PC-3 (cell line): ENCODE results near the gene RAB11FIP4. TPM values are rescaled to one million over a fixed set of nuclear protein-coding genes. Genes with fewer than 3 reads are reported as not detected.

Experiments used
- ATAC-seq: fragments of 200-7000 bp; cut with Tn5 transposase; 2 replicates; pipeline ENCODE4 v1.9.1; 2020; ENCODE audit warnings: mild to moderate bottlenecking, moderate library complexity
- BruUV-seq: library from RNA; stranded (reverse); fragments of 400-500 nt; replicated peaks from 2 replicates; lab custom pipeline; 2021; lab: Mats Ljungman, UMichigan
- CTCF ChIA-PET: fragments of 300-600 bp; sonication (Branson Sonifier 250); formaldehyde crosslinking; loops from one replicate; lab custom pipeline; 2022; ENCODE audit warnings: antibody characterized with exemption; lab: Charles Lee
- POLR2A ChIA-PET: fragments of 300-600 bp; sonication (Branson Sonifier 250); formaldehyde crosslinking; loops from one replicate; lab custom pipeline; 2022; ENCODE audit warnings: antibody characterized with exemption; ENCODE audit not compliant: unreplicated experiment; lab: Charles Lee
- DNase-seq: peaks from one replicate; pipeline ENCODE4 v3.0.0-alpha.2; 2015
- H2AFZ ChIP-seq: fragments of 300-600 bp; sonication (generic); 2 replicates; pipeline ENCODE4 v1.6.0; 2016; ENCODE audit warnings: antibody characterized with exemption, low read length
- H3F3A ChIP-seq: fragments of 300-600 bp; sonication (generic); one replicate; pipeline ENCODE4 v1.6.0; 2017; ENCODE audit warnings: antibody characterized with exemption, low read length, control low read depth, mild to moderate bottlenecking; ENCODE audit not compliant: unreplicated experiment
- H3K27ac ChIP-seq: fragments of 300-600 bp; sonication (generic); 2 replicates; pipeline ENCODE4 v1.5.1; 2016; ENCODE audit warnings: mild to moderate bottlenecking, low read length
- H3K27me3 ChIP-seq: fragments of 300-600 bp; sonication (generic); 2 replicates; pipeline ENCODE4 v1.6.1; 2016; ENCODE audit warnings: low read length, mixed read lengths
- H3K36me3 ChIP-seq: fragments of 300-600 bp; sonication (generic); 2 replicates; pipeline ENCODE4 v1.6.1; 2016; ENCODE audit warnings: low read depth, mixed run types, low read length, mixed read lengths
- H3K4me1 ChIP-seq: fragments of 300-600 bp; sonication (generic); 2 replicates; pipeline ENCODE4 v1.5.1; 2016; ENCODE audit warnings: low read length; ENCODE audit not compliant: insufficient read depth
- H3K4me2 ChIP-seq: fragments of 300-600 bp; sonication (generic); 2 replicates; pipeline ENCODE4 v1.6.0; 2016; ENCODE audit warnings: low read length
- H3K4me3 ChIP-seq: fragments of 300-600 bp; sonication (generic); 2 replicates; pipeline ENCODE4 v1.5.1; 2016; ENCODE audit warnings: mild to moderate bottlenecking, low read length, mixed read lengths
- H3K79me2 ChIP-seq: fragments of 300-600 bp; sonication (generic); 2 replicates; pipeline ENCODE4 v1.6.1; 2017; ENCODE audit warnings: low read length, mixed read lengths
- H3K9ac ChIP-seq: fragments of 300-600 bp; sonication (generic); 2 replicates; pipeline ENCODE4 v1.6.0; 2016; ENCODE audit warnings: mild to moderate bottlenecking, low read length
- H3K9me2 ChIP-seq: fragments of 300-600 bp; sonication (generic); replicated peaks from 2 replicates; pipeline ENCODE4 v1.6.1; 2016; ENCODE audit warnings: mixed run types, low read length, mixed read lengths
- H3K9me3 ChIP-seq: fragments of 300-600 bp; sonication (generic); 2 replicates; pipeline ENCODE4 v1.6.1; 2016; ENCODE audit warnings: low read length, mixed read lengths
- H4K20me1 ChIP-seq: fragments of 300-600 bp; sonication (generic); 2 replicates; pipeline ENCODE4 v1.6.1; 2016; ENCODE audit warnings: low read length, mixed read lengths
- EZH2 ChIP-seq: fragments of 300-600 bp; sonication (generic); IDR thresholded peaks from one replicate; pipeline ENCODE4 v1.6.1; 2017; ENCODE audit warnings: antibody characterized with exemption, mild to moderate bottlenecking, low read length; ENCODE audit not compliant: unreplicated experiment
- EZH2phosphoT487 ChIP-seq: fragments of 300-600 bp; sonication (generic); IDR thresholded peaks from 2 replicates; pipeline ENCODE4 v1.6.1; 2018; ENCODE audit warnings: mild to moderate bottlenecking, antibody characterized with exemption, low read length, borderline replicate concordance
- intact Hi-C: fragments of 100-400 bp; cut with micrococcal nuclease; formaldehyde crosslinking; loops from 2 replicates; pipeline ENCODE4 v1.9.0; 2023
- total RNA-seq: library from RNA; depleted of rRNA; stranded (reverse); fragments of >200 nt; gene quantifications from 2 replicates; pipeline ENCODE4 v1.2.3, GENCODE V29; 2014
- TF ChIP-seq, protein P1 (sequence below): fragments of 300-600 bp; sonication (generic); conservative IDR thresholded peaks from 2 replicates; pipeline ENCODE4 v1.5.1; 2017; ENCODE audit warnings: antibody characterized with exemption, low read depth, mild to moderate bottlenecking, low read length

Gene RAB11FIP4
- total RNA-seq, 1 experiment from 2014 or later = 4.2 TPM

DNA sequence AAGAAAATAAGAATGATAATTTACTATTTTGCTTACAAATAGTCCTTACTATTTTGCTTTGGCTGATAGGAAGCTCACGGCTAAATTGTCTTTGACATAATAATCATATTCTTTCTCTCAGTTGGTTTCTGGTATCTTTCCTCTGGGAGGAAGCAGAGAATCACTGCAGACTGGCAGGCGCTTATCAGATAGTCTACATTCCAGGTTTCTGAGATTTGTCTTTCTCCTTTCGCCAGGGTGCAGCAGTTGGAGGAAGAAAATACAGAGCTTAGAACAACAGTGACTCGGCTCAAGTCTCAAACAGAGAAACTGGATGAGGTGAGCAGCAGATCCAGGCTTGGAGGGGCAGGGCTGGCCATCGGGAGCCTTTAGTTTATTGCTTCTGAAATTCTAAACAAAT lies 136.1 kb downstream of the RAB11FIP4 start:
- no peak for TF ChIP-seq EZH2
- TF ChIP-seq, protein P1, sequence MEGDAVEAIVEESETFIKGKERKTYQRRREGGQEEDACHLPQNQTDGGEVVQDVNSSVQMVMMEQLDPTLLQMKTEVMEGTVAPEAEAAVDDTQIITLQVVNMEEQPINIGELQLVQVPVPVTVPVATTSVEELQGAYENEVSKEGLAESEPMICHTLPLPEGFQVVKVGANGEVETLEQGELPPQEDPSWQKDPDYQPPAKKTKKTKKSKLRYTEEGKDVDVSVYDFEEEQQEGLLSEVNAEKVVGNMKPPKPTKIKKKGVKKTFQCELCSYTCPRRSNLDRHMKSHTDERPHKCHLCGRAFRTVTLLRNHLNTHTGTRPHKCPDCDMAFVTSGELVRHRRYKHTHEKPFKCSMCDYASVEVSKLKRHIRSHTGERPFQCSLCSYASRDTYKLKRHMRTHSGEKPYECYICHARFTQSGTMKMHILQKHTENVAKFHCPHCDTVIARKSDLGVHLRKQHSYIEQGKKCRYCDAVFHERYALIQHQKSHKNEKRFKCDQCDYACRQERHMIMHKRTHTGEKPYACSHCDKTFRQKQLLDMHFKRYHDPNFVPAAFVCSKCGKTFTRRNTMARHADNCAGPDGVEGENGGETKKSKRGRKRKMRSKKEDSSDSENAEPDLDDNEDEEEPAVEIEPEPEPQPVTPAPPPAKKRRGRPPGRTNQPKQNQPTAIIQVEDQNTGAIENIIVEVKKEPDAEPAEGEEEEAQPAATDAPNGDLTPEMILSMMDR = no peak
- TF ChIP-seq EZH2phosphoT487 = no peak
- ChIA-PET POLR2A (no interaction called here), CTCF (interaction anchor here (0.6 kb wide), 1 partner anchor 339 kb away, joined by 3 read pairs; no protein-coding TSS in a partner anchor)
- no peaks in the 10 kb centered on the region for H3K27me3 ChIP-seq
- no peaks in the 10 kb centered on the region for H3K9me3 ChIP-seq
- no peaks in the 10 kb centered on the region for H3K36me3 ChIP-seq
- H3K79me2 ChIP-seq = no peaks in the 10 kb centered on the region
- no peaks in the 10 kb centered on the region for H3K9me2 ChIP-seq
- no peak overlapping the region for H3K27ac ChIP-seq
- no peak overlapping the region for H3K4me3 ChIP-seq
- H4K20me1 ChIP-seq = no peaks in the 10 kb centered on the region
- no TSS peak for BruUV-seq
- no peaks in the 10 kb centered on the region; the same call in 1 of the 2 replicates for H3K4me1 ChIP-seq
- DNase-seq (no peak), ATAC-seq (no peak)
- no peak overlapping the region for H3K4me2 ChIP-seq
- H3K9ac ChIP-seq = no peak overlapping the region
- intact Hi-C loops = loop anchor here (5.0 kb wide), 1 partner anchor 140 kb away; no protein-coding TSS in a partner anchor
- H3F3A ChIP-seq = no peaks in the 10 kb centered on the region
- H2AFZ ChIP-seq = no peak overlapping the region

DNA sequence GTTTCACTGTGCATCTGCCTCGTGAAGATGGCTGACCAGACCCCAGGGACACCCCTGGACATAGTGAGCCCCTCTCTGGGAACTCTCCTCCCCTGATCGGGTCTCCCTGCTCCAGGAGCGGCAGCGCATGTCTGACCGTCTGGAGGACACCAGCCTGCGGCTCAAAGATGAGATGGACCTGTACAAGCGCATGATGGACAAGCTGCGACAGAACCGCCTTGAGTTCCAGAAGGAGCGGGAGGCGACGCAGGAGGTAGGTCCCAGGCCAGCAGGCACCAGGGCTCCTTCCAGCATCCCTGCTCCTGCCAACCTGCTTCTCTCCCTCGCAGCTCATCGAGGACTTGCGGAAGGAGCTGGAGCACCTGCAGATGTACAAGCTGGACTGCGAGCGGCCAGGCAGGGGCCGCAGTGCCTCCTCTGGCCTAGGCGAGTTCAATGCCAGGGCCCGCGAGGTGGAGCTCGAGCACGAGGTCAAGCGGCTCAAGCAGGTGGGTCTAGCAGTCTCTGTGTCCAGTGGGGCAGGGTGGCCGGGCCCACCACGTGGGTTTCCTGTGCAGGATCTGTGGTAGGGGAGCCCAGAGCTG lies 136.9 kb downstream of the RAB11FIP4 start:
- POLR2A ChIA-PET = no interaction called here
- BruUV-seq = no TSS peak
- no peak overlapping the region for H2AFZ ChIP-seq
- no peak overlapping the region for H3K9ac ChIP-seq
- no peak overlapping the region for H3K4me3 ChIP-seq
- no peaks in the 10 kb centered on the region for H3K9me3 ChIP-seq
- intact Hi-C loops = loop anchor here (5.0 kb wide), 1 partner anchor 141 kb away; no protein-coding TSS in a partner anchor
- no peaks in the 10 kb centered on the region for H3K79me2 ChIP-seq
- H3K36me3 ChIP-seq = no peaks in the 10 kb centered on the region
- peaks cover 6% of the 10 kb centered on the region; the same call in 1 of the 2 replicates for H3K4me1 ChIP-seq
- CTCF ChIA-PET = interaction anchor here (0.6 kb wide), 1 partner anchor 340 kb away, joined by 3 read pairs; no protein-coding TSS in a partner anchor
- no peaks in the 10 kb centered on the region for H3F3A ChIP-seq
- DNase-seq = no peak
- ATAC-seq = no peak
- H3K4me2 ChIP-seq = no peak overlapping the region
- no peaks in the 10 kb centered on the region for H3K9me2 ChIP-seq
- TF ChIP-seq EZH2phosphoT487 = no peak
- TF ChIP-seq, protein P1 = no peak
- no peak for TF ChIP-seq EZH2
- no peaks in the 10 kb centered on the region for H4K20me1 ChIP-seq
- H3K27ac ChIP-seq = no peak overlapping the region
- no peaks in the 10 kb centered on the region for H3K27me3 ChIP-seq

DNA sequence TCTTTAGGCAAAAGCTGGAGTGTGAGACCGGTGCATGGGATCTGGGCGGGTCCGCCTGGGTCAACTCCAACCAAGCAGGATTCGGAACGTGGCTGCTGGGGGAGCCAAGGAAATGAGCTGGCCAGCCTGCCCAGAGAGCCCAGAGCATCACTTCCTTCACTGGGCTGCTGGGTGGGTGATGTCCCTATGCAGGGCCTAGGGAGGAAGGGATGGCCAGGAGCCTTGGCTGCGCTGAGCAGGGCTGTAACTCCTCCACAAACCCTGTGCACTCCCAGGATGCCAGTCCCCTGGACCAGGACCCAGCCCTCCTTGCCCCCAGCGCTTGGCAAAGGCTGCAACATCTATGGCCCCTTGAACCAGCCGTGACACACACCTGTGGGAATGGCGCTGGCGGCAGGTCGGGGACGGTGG lies 138.4 kb downstream of the RAB11FIP4 start:
- Histone ChIP-seq H3K9me3 (no peaks in the 10 kb centered on the region), H3K27ac (no peak overlapping the region), H2AFZ (no peak overlapping the region), H4K20me1 (no peaks in the 10 kb centered on the region), H3K79me2 (no peaks in the 10 kb centered on the region), H3K27me3 (no peaks in the 10 kb centered on the region), H3F3A (no peaks in the 10 kb centered on the region), H3K4me3 (no peak overlapping the region), H3K4me1 (peaks cover 8% of the 10 kb centered on the region; the same call in 1 of the 2 replicates), H3K9ac (no peak overlapping the region), H3K4me2 (no peak overlapping the region), H3K36me3 (no peaks in the 10 kb centered on the region), H3K9me2 (no peaks in the 10 kb centered on the region)
- DNase-seq (no peak), ATAC-seq (no peak)
- intact Hi-C loops = loop anchor here (5.0 kb wide), 1 partner anchor 143 kb away; no protein-coding TSS in a partner anchor
- POLR2A ChIA-PET = no interaction called here
- TF ChIP-seq EZH2phosphoT487 (no peak), EZH2 (no peak)
- TF ChIP-seq, protein P1 = no peak
- CTCF ChIA-PET = no interaction called here
- no TSS peak for BruUV-seq
